ENCODE data around the gene METTL18.
A peak's percentile ranks its signal among the peaks of the same experiment; 100 is the strongest.

Gene METTL18

DNA sequence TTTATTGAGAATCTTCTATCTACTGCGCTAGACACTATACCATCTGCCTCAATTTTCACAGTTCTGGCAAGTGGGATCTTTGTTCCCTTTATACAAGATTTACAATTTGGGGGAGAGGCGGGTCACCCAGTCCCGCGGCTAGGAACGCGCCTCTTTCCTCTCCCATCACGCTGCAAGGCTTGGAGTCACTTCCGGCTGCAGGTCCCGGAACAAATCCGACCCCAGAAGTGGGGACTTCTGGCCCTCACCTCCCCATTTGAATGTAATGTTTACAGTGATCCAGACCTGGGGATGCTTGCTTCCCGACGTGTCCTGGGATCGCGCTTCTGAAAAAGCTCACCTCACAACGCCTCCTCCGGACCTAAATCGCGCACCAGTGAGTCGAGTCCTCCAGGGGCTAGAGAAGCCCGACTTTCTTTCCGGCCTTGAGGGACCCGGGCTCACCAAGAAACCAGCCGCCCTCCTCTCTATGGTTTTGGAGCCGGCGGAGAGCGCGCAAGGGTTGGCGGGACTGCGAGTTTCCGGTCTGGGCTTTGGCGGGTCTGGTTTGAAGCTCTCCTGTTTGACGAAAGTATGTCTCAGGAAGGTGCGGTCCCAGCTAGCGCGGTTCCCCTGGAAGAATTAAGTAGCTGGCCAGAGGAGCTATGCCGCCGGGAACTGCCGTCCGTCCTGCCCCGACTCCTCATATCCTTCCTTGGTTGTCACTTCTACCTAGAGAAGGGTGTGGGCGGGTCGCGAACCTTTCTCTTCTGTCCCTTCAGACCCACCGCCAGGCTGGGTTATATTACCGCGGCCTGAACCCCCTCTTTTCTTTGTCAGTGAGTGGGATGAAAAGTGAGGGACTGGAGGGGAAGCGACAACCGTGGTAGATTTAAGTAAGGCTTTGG lies at the start of gene METTL18 (continued):
- TF ChIP-seq, protein P1, sequence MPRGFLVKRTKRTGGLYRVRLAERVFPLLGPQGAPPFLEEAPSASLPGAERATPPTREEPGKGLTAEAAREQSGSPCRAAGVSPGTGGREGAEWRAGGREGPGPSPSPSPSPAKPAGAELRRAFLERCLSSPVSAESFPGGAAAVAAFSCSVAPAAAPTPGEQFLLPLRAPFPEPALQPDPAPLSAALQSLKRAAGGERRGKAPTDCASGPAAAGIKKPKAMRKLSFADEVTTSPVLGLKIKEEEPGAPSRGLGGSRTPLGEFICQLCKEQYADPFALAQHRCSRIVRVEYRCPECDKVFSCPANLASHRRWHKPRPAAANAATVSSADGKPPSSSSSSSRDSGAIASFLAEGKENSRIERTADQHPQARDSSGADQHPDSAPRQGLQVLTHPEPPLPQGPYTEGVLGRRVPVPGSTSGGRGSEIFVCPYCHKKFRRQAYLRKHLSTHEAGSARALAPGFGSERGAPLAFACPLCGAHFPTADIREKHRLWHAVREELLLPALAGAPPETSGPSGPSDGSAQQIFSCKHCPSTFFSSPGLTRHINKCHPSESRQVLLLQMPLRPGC (tag by site-specific recombination; IDR thresholded peaks at IDR 0.05) = peak; percentile 60; the same call in 1 of the 2 replicates
- TF ChIP-seq ZNF341 (tag by site-specific recombination; IDR thresholded peaks at IDR 0.05; ENCODE audit: low read depth) (no peak), ZNF629 (tag by site-specific recombination; IDR thresholded peaks at IDR 0.05) (peak; percentile 86), ZNF155 (tag by site-specific recombination; IDR thresholded peaks at IDR 0.05) (no peak), KLF17 (tag by site-specific recombination; IDR thresholded peaks at IDR 0.05) (peak; percentile 81; the same call in 1 of the 2 replicates), ZNF600 (tag by site-specific recombination; IDR thresholded peaks at IDR 0.05) (peak; percentile 61; the same call in 1 of the 2 replicates), ZNF785 (tag by site-specific recombination; IDR thresholded peaks at IDR 0.05) (no peak), KLF10 (tag by site-specific recombination; IDR thresholded peaks at IDR 0.05) (no peak), ZXDB (tag by site-specific recombination; IDR thresholded peaks at IDR 0.05) (peak; percentile 94), REPIN1 (tag by site-specific recombination; IDR thresholded peaks at IDR 0.05; ENCODE audit: low read depth) (no peak), ZNF121 (tag by site-specific recombination; IDR thresholded peaks at IDR 0.05) (peak; percentile 85), ZBTB20 (tag by site-specific recombination; IDR thresholded peaks at IDR 0.05) (peak; percentile 74; the same call in 1 of the 2 replicates), ZFHX2 (tag by site-specific recombination; conservative IDR thresholded peaks at IDR 0.05) (peak; percentile 63), ZNF423 (tag by site-specific recombination; IDR thresholded peaks at IDR 0.05) (no peak), ZNF76 (tag by site-specific recombination; IDR thresholded peaks at IDR 0.05; ENCODE audit: borderline replicate concordance, low read depth) (peak; percentile 91), KLF8 (tag by site-specific recombination; IDR thresholded peaks at IDR 0.05) (peak; percentile 80), ZNF175 (tag by site-specific recombination; IDR thresholded peaks at IDR 0.05) (no peak), ZBTB10 (tag by site-specific recombination; IDR thresholded peaks at IDR 0.05) (peak; percentile 54; the same call in 1 of the 2 replicates), ZNF132 (tag by site-specific recombination; IDR thresholded peaks at IDR 0.05; ENCODE audit: borderline replicate concordance) (no peak), KLF16 (tag by site-specific recombination; IDR thresholded peaks at IDR 0.05) (peak; percentile 37; the same call in 1 of the 2 replicates), ZNF843 (tag by site-specific recombination; IDR thresholded peaks at IDR 0.05) (peak; percentile 53; the same call in 1 of the 2 replicates), ZNF571 (tag by site-specific recombination; IDR thresholded peaks at IDR 0.05) (no peak), SP2 (tag by site-specific recombination; IDR thresholded peaks at IDR 0.05) (peak; percentile 71), ZSCAN30 (tag by site-specific recombination; IDR thresholded peaks at IDR 0.05) (peak; percentile 65; the same call in 1 of the 2 replicates), ZNF2 (tag by site-specific recombination; IDR thresholded peaks at IDR 0.05) (peak; percentile 58; the same call in 1 of the 2 replicates), EGR2 (tag by site-specific recombination; IDR thresholded peaks at IDR 0.05; ENCODE audit: low read depth) (peak; percentile 45), ZFP69B (tag by site-specific recombination; IDR thresholded peaks at IDR 0.05) (peak; percentile 54; the same call in 1 of the 2 replicates)
- TF ChIP-seq, protein P2, sequence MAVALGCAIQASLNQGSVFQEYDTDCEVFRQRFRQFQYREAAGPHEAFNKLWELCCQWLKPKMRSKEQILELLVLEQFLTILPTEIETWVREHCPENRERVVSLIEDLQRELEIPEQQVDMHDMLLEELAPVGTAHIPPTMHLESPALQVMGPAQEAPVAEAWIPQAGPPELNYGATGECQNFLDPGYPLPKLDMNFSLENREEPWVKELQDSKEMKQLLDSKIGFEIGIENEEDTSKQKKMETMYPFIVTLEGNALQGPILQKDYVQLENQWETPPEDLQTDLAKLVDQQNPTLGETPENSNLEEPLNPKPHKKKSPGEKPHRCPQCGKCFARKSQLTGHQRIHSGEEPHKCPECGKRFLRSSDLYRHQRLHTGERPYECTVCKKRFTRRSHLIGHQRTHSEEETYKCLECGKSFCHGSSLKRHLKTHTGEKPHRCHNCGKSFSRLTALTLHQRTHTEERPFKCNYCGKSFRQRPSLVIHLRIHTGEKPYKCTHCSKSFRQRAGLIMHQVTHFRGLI (tag by site-specific recombination; IDR thresholded peaks at IDR 0.05) = peak; percentile 22; the same call in 1 of the 2 replicates
- TF ChIP-seq, protein P3, sequence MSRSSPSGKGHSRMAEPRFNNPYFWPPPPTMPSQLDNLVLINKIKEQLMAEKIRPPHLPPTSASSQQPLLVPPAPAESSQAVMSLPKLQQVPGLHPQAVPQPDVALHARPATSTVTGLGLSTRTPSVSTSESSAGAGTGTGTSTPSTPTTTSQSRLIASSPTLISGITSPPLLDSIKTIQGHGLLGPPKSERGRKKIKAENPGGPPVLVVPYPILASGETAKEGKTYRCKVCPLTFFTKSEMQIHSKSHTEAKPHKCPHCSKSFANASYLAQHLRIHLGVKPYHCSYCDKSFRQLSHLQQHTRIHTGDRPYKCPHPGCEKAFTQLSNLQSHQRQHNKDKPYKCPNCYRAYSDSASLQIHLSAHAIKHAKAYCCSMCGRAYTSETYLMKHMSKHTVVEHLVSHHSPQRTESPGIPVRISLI (tag by site-specific recombination; IDR thresholded peaks at IDR 0.05) = 0 out of 2 replicates have a peak, but pooled peaks have one; percentile 14
- TF ChIP-seq, protein P4, sequence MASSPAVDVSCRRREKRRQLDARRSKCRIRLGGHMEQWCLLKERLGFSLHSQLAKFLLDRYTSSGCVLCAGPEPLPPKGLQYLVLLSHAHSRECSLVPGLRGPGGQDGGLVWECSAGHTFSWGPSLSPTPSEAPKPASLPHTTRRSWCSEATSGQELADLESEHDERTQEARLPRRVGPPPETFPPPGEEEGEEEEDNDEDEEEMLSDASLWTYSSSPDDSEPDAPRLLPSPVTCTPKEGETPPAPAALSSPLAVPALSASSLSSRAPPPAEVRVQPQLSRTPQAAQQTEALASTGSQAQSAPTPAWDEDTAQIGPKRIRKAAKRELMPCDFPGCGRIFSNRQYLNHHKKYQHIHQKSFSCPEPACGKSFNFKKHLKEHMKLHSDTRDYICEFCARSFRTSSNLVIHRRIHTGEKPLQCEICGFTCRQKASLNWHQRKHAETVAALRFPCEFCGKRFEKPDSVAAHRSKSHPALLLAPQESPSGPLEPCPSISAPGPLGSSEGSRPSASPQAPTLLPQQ (tag by site-specific recombination; IDR thresholded peaks at IDR 0.05) = peak; percentile 34

All from HEK293 (cell line).